ENCODE data around the gene WDPCP. TPM values are rescaled to one million over a fixed set of nuclear protein-coding genes. Genes with fewer than 3 reads are reported as not detected.

WDPCP gene
- total RNA-seq, 1 experiment from 2014 or later = 7.4 TPM

DNA sequence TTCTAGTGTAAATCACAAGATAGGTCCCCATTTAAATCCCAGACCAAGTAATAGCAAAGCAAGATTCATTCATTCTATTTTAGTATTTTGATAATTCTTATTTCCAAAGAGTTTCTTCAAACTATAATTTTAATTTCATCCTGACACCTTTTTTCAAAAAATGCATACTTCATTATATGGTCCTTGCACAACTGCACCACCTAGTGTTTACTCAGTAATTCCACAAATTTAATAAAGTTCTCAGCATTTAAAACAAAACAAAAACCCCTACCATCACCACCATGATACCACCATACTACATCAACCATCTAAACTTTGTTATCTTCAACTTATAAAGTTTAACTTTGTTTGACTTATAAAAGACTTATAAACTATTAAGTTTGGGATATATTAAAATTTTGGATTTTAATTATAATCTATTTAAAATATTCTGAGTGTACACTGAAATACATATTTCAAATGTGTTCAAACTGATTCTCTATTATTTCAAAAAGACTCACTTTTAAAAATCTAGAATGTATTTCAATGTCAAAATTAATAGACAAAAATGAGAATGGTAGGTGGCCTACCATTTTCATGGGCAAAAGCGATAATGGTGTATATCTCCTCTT is 44.2 kb downstream of the WDPCP start:
- TF ChIP-seq TCF7L2 (IDR thresholded peaks at IDR 0.05; ENCODE audit: low read depth, low read length) = no peak
- TF ChIP-seq POLR2AphosphoS5 (IDR thresholded peaks at IDR 0.05; ENCODE audit: low read depth, low read length) = no peak
- no peak for TF ChIP-seq SIN3A (IDR thresholded peaks at IDR 0.05; ENCODE audit: borderline replicate concordance, insufficient read depth, low read depth, low read length)
- TF ChIP-seq, protein P1, sequence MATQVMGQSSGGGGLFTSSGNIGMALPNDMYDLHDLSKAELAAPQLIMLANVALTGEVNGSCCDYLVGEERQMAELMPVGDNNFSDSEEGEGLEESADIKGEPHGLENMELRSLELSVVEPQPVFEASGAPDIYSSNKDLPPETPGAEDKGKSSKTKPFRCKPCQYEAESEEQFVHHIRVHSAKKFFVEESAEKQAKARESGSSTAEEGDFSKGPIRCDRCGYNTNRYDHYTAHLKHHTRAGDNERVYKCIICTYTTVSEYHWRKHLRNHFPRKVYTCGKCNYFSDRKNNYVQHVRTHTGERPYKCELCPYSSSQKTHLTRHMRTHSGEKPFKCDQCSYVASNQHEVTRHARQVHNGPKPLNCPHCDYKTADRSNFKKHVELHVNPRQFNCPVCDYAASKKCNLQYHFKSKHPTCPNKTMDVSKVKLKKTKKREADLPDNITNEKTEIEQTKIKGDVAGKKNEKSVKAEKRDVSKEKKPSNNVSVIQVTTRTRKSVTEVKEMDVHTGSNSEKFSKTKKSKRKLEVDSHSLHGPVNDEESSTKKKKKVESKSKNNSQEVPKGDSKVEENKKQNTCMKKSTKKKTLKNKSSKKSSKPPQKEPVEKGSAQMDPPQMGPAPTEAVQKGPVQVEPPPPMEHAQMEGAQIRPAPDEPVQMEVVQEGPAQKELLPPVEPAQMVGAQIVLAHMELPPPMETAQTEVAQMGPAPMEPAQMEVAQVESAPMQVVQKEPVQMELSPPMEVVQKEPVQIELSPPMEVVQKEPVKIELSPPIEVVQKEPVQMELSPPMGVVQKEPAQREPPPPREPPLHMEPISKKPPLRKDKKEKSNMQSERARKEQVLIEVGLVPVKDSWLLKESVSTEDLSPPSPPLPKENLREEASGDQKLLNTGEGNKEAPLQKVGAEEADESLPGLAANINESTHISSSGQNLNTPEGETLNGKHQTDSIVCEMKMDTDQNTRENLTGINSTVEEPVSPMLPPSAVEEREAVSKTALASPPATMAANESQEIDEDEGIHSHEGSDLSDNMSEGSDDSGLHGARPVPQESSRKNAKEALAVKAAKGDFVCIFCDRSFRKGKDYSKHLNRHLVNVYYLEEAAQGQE (IDR thresholded peaks at IDR 0.05; ENCODE audit: insufficient read depth in 1 of 2, low read depth in 2 of 2, low read length in 1 of 2) = no peak
- TF ChIP-seq, protein P2, sequence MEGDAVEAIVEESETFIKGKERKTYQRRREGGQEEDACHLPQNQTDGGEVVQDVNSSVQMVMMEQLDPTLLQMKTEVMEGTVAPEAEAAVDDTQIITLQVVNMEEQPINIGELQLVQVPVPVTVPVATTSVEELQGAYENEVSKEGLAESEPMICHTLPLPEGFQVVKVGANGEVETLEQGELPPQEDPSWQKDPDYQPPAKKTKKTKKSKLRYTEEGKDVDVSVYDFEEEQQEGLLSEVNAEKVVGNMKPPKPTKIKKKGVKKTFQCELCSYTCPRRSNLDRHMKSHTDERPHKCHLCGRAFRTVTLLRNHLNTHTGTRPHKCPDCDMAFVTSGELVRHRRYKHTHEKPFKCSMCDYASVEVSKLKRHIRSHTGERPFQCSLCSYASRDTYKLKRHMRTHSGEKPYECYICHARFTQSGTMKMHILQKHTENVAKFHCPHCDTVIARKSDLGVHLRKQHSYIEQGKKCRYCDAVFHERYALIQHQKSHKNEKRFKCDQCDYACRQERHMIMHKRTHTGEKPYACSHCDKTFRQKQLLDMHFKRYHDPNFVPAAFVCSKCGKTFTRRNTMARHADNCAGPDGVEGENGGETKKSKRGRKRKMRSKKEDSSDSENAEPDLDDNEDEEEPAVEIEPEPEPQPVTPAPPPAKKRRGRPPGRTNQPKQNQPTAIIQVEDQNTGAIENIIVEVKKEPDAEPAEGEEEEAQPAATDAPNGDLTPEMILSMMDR (IDR thresholded peaks at IDR 0.05) = peak; percentile 68; the same call in 1 of the 2 replicates
- H3K36me3 ChIP-seq (ENCODE audit: control insufficient read depth, insufficient read depth, low read length) = no peaks in the 10 kb centered on the region
- no peaks in the 10 kb centered on the region for H3K4me1 ChIP-seq (ENCODE audit: control insufficient read depth, insufficient read depth, low read length)
- ATAC-seq (no peak), DNase-seq (ENCODE audit: low read depth, low spot score) (no peak)
- in situ Hi-C loops (cut with HindIII; ENCODE audit: low pct_unique_long_range_greater_than_20kb, low sequenced_read_pairs) (no loop called here), intact Hi-C loops (cut with micrococcal nuclease; ENCODE audit: unreplicated experiment) (no loop called here)
- no peak overlapping the region for H3K27ac ChIP-seq (ENCODE audit: low read length)
- no TSS peak for BruUV-seq (replicated peaks)
- CTCF ChIA-PET = interaction anchor here (0.6 kb wide), 1 partner anchor 435 kb away, joined by 3 read pairs; no protein-coding TSS in a partner anchor
- no peaks in the 10 kb centered on the region for H3K27me3 ChIP-seq (ENCODE audit: control insufficient read depth, insufficient read depth, low read length)
- POLR2A ChIA-PET = no interaction called here
- H3K4me3 ChIP-seq (ENCODE audit: low read depth in 2 of 2, low read length in 2 of 2) = no peak overlapping the region
- no peaks in the 10 kb centered on the region for H3K9me3 ChIP-seq (ENCODE audit: control insufficient read depth, insufficient read depth, low read depth, low read length)

DNA sequence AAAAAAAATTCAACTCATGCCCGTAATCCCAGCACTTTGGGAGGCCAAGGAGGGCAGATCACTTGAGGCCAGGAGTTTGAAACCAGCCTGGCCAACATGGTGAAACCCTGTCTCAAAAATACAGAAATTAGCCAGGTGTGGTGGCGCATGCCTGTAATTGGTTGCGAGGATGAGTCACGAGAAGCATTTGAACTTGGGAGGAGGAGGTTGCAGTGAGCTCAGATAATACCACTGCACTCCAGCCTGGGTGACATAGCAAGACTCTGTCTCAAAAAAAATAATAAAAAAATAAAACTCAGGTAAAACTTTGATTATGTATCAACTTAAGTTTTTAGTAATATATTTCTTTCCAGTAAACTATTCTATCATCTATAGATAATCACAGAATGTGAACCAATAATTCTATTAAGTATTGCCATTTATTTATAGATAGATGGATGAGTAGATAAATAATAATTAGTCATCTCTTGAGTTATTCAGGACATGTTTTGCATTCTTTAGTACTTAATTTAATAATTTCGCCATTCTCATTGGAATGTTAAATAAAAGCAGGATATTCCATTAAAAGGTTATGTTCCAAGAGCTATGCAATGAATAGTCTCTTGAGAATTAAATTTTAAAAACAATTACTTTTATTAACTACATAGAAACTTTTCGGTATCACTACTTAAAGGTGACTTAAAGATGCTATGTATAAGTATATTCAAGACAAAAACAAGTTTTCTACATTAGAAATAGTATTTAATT is 48.7 kb downstream of the WDPCP start:
- intact Hi-C loops (cut with micrococcal nuclease; ENCODE audit: unreplicated experiment) = no loop called here
- in situ Hi-C loops (cut with HindIII; ENCODE audit: low pct_unique_long_range_greater_than_20kb, low sequenced_read_pairs) = no loop called here

More for the DNA sequence above, 48.7 kb downstream of the WDPCP start:
- no peaks in the 10 kb centered on the region for H3K36me3 ChIP-seq (ENCODE audit: control insufficient read depth, insufficient read depth, low read length)
- ChIA-PET CTCF (no interaction called here), POLR2A (no interaction called here)
- no peak overlapping the region for H3K27ac ChIP-seq (ENCODE audit: low read length)
- no peak for DNase-seq (ENCODE audit: low read depth, low spot score)
- TF ChIP-seq POLR2AphosphoS5 (IDR thresholded peaks at IDR 0.05; ENCODE audit: low read depth, low read length) (no peak), SIN3A (IDR thresholded peaks at IDR 0.05; ENCODE audit: borderline replicate concordance, insufficient read depth, low read depth, low read length) (no peak), TCF7L2 (IDR thresholded peaks at IDR 0.05; ENCODE audit: low read depth, low read length) (no peak)
- TF ChIP-seq, protein P1 (IDR thresholded peaks at IDR 0.05; ENCODE audit: insufficient read depth in 1 of 2, low read depth in 2 of 2, low read length in 1 of 2) = no peak
- TF ChIP-seq, protein P2 (IDR thresholded peaks at IDR 0.05) = no peak
- H3K9me3 ChIP-seq (ENCODE audit: control insufficient read depth, insufficient read depth, low read depth, low read length) = no peaks in the 10 kb centered on the region
- no TSS peak for BruUV-seq (replicated peaks)
- no peaks in the 10 kb centered on the region for H3K4me1 ChIP-seq (ENCODE audit: control insufficient read depth, insufficient read depth, low read length)
- no peak for ATAC-seq
- no peaks in the 10 kb centered on the region for H3K27me3 ChIP-seq (ENCODE audit: control insufficient read depth, insufficient read depth, low read length)
- H3K4me3 ChIP-seq (ENCODE audit: low read depth in 2 of 2, low read length in 2 of 2) = no peak overlapping the region
